Stimulated activated CD4-positive, alpha-beta T cell treated with anti-CD3 and anti-CD28 coated beads, TNF-alpha, amount 100 ng/mL, for 48 hours (primary cell): ENCODE data around the gene TMEM97.

Source experiments
- DNase-seq, 3 donors: peaks; one replicate each; pipeline ENCODE4 v3.0.0-alpha.2; 2020; ENCODE audit warnings: low read depth in 3 of 3

The TMEM97 gene

DNA sequence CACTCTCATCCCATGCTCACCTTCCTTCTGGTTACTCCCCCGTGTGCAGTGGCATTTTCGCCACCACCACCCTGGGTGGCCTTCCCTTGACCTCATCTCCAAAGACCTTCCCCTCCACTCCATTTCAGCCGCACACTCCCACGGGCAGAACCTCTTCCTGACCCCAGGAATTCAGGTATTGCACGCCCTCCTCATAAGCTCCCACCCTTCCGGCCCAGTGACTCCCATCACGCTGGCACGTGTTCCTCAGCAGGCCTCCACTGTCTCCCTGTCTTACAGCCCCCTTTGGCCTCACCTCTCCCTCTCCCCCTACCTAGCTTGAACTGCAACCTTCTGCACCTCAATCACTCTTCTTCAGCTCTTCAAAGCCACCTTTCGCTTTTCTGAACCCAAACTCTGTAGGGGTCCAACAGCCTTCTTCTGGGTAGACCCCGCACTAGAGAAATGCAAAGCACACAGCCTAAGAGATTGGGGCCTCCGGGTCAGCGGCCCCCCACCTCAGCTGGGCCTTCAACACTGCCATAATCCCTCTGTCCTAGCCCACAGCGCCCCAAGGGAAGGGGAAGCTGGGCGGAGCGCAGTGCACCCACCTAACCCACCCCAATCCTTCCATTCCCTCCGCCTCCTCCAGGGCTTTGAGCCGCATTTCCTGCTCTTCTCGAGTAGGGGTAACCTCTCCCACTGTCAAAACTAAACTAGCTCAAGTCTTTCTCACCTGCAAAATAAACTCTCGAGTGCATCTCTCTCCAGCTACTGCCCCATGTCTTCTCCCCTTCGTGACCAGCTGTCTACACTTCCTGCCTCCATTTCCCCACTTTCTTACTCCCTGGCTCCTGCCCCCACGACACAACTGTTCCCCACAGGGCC lies 1.7 kb upstream of the TMEM97 start:
- no peak for DNase-seq

DNA sequence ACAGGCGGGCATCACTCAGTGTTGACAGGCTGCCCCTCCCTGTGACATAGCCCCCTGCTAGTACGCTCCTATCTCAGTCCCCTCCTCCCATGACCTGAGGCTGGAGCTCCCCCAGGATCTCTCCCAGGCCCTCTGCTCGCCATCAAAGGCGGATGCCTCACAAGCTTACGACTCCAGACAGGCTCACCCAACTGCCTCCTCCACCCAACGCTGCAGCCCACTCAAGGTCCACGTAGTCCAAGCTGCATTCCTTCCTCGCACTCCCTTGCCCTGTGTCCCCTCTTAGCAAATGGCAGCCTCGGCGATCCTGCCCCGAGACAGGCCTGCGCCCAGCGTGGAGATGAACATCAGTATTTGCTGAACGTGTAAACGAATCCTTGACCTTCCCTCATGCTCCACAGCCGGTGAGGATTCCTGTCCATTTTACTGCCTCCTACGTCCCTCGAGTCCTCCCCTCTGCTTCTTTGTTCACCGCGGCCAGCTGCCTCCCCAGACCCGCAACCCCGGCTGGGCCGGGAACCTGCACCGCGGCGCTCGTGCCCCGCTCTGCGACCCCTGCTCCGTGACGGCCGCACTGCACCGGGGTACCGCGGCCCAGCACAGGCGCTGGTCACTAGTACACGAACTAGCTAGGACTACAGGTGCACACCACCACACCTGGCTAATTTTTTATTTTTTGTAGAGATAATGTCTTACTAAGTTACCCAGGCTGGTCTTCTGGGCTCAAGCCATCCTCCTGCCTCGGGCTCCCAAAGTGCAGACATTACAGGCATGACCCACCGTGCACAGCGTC lies 838 bp upstream of the TMEM97 start:
- DNase-seq, result no peak

DNA sequence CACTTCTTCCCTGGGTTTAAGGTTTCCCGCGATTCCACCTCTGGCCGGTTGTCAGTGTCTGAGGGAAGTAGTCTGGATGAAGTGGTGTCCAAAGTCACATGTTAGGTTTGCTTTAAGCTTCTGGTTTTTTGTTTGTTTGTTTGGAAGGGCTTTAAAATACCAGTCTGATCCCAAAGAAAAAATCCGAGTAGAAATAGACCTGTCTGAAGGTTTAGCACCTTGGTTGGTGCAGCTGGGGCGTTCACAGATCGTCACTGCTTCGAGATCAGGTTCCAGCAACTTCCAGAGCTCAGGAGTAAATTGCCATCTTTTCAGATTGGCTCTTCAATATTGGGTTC lies 567 bp downstream of the TMEM97 start:
- no peak for DNase-seq

DNA sequence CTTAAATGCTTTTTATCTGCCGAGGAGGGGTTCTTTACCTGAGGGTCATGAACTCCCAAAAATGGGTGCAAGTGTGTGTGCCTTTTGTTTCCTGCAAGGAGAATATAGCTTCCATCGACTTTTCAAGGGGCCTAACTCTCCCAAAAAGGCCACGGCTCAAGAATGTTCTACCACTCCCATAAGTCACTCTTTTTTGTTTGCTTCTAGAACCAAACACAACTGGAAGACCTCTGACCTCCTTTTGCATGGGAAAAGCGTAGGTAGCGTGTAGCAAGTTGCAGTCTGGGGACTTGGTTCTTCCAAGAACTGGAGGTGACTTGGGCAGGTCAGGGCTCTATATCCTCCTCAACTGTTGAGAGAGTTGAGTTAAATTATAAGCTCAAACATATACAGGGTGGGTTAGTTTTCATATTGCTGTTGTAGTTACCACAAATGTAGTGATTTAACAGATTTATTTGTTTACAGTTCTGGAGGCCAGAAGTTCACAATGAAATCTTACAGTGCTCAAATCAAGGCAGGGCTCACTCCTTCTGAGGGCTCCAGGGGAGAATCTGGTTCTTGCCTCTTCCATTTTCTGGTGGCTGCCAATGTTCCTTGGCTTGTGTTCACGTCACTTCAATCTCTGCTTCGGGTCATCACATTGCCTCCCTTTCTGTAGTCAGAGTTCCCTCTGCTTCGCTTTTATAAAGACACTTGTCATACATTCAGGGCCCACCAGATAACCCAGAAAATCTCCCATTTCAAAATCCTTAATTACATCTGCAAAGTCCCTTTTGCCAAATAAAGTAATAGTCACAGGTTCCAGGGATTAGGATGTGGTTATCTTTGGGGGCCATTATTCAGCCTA lies 1.4 kb downstream of the TMEM97 start:
- no peak for DNase-seq

DNA sequence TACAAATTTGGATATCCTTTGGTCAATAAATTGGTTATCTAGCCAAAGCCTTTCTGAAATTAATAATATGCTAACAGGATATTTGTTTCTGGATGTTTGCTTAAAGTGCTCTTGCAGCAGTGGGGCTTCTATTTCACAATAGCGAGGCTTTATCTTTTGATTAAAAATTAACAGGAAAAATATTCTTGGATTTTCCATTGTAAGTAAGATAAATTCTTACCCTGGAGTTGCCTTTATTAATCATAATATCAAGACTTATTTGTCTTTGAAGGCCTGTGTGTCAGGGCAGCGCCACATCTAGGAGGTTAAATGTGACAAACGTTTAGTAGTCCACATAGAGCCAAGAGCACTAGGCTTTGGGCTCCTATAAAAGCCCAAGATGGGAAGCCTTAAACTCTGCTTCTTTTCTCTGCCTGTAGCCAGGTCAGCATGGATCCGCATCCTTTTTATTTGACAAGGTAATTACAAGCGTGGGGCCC lies 5.3 kb downstream of the TMEM97 start:
- DNase-seq, result no peak

DNA sequence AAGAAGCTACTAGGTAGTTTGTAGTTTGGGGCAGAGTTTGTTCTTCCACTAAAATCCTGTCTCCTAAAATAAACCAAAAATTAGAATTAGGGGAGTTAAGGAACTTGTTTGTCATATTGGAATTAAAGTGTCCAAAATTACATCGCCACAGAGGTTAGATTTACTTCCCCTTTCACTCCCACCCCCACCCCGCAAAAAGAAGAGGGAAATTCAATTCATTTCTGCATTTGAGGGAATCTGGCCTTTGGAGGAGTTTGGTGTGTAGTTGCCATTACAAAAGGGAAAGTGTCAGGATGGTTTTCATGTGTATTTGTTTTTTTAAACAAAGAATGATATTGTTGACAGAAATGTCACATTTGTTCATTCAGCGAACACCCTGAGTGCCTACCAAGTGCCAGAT lies 5.8 kb downstream of the TMEM97 start:
- no peak for DNase-seq

DNA sequence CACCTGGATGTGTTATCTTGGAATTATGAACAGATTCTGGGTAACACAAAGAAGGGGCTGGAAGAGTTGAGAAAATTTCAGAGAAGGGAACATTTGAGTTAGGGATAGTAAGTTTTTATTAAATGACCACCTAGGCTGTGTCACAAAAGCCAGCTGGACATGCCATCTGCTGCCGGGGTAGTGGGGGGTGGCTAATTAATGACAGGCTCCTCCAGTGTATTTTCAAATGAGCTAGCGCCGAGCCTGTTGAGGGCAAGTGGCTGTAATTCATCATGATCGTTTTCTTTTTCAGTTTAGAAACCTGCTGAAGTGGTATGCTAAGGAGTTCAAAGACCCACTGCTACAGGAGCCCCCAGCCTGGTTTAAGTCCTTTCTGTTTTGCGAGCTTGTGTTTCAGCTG lies 6.2 kb downstream of the TMEM97 start:
- no peak for DNase-seq

DNA sequence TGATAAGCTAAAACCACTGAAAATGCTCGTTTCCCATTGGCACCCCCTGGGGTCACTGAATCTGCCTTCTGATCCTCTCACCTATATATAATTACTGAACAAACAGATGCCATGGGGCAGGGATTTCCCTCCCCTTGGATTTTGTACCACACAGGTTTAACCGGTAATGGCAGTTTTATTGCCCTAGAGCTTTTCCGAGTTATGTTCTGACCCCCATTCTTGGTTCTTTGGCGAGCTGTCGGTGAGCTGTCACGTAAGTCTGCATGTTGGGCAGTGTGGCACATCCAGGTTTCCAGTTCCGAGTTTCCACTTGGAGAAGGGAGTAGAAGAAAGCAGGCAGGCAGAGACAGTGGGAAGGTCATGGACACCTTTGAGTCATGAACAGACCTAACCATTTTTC lies 7.1 kb downstream of the TMEM97 start:
- DNase-seq, result no peak

DNA sequence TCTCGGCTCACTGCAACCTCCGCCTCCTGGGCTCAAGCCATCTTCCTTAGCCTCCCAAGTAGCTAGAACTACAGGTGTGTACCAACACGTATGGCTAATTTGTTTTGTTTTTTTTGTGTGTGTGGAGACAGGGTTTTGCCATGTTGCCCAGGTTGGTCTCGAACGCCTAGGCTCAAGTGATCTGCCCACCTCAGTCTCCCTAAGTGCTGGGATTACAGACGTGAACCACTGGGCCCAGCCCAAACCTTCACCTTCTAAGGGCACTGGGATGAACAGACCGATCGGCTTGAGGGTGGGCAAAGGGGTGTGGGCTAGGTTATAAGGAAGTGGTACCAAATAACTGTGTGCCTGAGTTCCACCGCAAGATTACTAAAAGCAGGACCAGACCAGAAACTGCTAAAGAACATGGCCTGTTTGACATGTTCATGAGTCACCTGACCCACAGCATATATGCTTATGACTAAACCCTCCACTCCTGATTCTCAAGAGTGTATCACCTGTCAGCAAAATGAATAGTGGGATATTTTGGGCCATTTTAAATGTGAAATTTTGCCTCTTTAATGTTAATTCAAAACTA lies 8.1 kb downstream of the TMEM97 start:
- peak in 1 of 3 donors; percentile 16 for DNase-seq

DNA sequence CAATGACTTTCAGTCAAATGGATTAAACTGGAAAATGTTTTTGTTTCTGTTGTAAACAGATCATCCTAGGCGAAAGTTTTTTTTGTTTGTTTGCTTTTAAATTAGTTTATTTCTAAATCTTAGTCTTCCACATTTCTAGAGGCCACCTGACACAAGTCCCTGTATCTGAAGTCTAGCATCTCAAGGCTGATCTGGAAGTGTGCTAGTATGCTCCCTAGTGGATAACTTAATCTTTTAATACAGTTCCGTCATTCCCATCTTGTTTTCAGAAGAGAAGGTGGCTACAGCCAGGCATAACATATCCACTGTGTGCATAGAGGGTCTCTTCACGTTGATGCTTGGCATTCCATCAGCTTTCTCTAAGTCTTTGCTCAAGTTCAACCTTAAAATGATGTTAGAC lies 8.7 kb downstream of the TMEM97 start:
- DNase-seq, result no peak

DNA sequence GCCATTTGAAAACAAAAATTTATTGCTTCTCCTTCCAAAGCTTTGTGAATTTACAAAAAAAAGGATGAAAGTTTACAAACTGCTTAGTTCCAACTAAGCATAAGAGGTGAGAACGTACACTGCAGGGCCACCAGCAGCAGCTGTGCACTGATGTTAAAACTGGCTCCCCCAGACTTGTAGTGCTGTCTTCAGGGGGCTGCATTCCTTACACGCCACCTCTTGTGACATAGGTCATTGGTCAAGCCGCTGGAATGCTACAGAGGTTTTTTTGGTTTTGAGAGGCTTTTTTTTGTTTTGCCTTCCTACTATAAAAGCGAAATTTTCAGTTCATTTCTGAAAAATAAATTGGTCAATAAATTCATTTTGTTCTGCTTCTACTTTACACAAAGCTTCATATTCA lies 9.3 kb downstream of the TMEM97 start:
- DNase-seq, result no peak

DNA sequence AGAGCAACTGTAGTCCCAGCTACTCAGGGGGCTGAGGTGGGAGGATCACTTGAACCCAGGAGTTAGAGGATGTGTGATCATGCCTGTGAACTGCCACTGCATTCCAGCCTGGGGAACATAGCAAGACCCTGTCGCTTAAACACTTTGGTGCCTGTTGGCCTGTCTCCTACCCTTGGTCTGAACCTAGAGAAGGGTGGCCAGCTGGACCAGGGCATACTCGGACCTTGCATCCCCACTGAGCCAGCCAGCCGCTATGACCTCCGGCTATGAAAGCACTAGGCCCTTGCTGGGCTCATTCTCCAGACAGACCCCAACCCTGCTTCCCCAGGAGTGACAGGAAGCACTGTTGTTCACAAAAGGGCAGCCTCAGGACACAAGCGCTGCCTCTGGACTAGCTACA lies 11.7 kb downstream of the TMEM97 start:
- no peak for DNase-seq

DNA sequence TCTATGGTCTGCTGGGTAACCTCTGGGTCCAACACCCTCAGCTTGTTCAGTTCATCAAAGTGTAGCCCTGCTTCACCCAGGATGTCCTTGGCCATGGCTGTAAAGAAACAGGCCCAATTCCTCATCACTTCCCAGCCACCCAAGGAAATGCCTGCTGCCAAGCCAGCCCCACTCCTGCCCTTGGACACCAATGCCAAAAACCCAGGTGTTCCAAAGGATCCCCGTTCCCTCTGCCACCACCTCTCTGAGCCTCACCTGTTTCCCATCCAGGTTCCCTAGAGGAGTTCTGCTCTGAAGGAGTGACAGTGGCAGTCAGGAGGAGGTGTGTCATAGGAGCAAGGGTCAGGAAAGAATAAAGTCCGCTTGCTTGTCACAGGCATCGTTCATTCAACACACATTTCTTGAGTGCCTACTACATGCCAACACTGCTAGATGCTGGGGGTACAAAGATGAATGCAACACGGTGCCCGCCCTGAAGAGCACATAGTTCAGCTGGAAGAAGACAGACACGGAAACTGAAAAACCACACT lies 13.0 kb downstream of the TMEM97 start:
- no peak for DNase-seq

DNA sequence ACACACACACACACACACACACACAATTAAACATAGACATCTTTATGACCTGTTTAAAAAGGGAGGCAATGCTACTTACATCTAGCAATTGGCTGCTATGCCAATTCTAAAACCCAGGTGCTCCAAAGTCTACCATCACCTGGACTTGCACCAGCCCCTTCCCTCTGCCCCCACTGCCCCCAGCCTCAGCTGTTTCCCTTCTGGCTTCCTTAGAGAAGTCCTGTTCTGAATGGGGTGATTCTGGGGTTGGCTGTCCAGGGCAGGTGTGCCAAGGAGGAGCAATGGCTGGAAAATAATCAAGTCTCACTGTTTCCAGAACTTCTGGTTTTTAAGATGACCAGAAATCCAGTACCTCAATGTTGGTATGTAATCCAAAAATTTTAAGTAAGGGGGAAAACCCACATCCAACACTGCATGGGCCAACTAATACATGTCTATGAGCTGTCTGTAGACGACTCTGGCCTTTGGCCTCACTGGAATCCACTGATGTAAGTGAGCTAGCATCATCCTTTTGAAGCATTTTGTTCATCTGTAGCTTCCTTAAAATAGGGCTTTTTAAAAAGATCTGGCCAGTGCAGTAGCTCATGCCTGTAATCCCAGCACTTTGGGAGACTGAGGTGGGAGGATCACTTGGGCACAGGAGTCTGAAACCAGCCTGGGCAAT lies 14.2 kb downstream of the TMEM97 start:
- DNase-seq, result no peak

DNA sequence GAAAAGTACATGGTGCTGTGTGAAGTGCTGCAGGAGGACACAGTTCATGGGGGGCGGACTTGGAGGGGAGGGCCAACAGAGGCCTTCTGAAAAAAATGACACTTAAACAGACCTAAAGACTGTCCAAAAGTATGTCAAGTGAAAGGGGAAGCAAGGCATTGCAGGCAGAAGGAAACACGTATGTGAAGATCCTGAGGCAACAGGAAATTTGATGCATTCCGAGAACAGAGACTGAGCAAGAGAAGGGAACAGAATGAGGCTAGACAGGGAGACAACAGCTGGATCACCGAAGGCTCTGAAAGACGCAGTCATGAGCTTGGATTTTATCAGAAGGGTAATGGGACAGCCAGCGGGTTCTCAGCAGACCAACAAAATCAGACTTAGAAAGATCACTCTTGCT lies 15.2 kb downstream of the TMEM97 start:
- DNase-seq, result no peak

DNA sequence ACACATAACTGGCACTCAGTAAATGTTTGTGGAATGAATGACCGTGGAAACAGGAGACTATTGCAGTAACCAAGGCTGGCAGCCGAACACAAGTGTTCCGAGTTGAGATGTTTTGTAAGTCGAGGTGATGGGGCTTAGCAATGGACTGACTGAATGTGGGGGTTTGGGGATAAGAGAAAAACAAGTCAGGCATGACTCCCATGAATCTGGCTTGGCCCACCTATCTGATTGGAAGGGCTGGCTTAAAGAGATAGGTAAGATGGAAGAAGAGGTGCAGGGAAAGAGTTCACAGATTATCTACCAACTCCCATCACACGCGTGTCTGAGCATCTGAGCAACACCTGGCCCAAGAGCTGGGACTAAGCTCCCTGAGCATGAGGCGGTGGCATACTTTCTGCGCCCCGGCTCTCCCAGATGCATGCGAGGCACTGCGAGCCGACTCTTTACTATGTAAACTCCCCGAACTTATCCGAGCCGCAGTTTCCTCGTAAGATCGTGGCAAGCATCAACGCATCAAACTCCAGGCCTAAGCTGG lies 15.7 kb downstream of the TMEM97 start:
- DNase-seq, result no peak

DNA sequence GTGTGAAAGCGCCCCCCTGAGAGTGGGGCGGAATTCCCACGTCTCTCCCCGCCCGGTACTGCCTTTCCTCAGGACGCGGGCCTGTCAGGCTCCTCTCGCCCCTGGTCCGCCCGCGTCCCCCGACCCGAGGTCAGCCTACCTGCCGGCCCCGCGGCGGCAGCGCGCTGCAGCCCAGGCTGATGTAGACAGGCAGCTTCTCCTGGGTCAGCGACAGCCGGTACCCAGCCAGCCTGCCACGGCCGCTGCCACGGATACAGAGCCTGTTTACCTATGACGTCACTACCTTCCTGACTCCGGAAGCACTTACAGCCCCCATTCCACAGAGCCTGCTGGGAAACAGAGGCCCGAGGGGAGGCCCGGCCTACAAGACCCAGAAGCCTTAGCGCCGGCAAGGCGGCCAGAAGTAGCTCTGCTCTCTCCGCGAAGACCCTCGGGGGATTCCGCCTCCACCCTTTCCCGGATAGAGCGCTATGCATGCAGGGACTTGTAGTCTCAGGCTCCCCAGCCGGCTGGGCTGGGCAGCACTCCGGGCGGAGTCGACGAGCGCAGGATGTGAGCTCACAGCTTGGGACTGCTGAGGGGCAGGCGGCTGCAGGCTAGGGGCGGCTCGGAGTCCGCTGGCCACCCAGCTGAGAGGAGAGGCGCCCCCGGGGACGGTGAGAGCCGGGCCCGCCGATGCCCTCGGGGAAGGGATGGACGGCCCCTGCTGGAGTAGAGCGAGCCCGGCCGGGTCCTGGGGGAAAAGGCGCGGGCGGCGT lies 16.4 kb downstream of the TMEM97 start, which contains the start of the genes IFT20 and TNFAIP1:
TSS of gene IFT20 (minus strand) at position 272 of the 758 bp plus-strand sequence. CDS start 3,487 bp downstream, outside the sequence.
TSS of gene TNFAIP1 (plus strand) at position 561 of the 758 bp plus-strand sequence. CDS start 3,761 bp downstream, outside the sequence.
- peak; percentile 92 to 99 (median 95) for DNase-seq

DNA sequence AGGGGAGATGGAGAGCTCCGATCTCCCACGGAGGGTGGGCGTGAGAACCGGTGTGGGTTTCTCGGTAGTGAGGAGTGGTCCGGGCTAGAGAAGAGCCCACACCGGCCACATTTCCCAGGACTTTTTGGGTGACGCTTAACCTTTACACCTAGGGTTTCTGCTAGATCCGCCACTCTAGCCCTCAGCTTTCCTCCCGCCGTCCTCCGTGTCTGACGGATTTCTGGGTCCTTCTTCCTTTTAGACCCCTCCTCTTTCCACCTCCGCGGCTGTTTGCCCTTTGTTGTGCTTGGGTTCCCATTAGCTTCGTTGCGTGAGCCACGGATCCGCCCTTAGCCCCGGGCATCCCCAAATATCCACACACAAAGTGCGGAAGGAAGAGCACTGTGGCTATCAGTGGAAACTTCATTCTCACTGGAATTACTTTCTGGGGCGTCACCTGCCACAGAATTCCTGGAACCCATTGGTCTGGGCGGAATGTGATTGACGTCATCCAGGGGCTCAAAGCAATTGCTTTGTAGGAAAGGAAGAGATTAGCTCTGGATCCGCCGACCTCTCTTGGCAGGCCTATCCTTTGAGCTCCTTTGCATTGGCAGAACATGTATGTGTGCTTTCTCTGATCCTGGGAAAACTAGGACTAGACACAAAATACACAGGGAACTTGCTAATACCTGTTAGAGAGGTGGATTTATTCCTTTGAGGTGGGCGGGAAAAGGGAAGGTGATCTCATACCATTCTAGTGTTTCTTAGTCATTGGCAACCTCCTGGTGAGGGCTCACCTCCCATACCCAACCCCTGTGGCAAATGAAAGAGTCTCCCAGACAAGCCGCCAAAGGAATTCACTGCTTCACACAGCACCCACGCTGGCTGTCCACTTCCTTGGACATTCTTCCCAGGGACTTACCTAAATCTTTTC lies 17.2 kb downstream of the TMEM97 start:
- DNase-seq, result peak in 1 of 3 donors; percentile 14
